GM12878 (cell line): ENCODE results near the gene PAXX. TPM values are rescaled to one million over a fixed set of nuclear protein-coding genes. Genes with fewer than 3 reads are reported as not detected.

ENCODE experiments used
- ATAC-seq: fragments of 200-7000 bp; cut with Tn5 transposase; 3 replicates; pipeline ENCODE4 v1.9.1; 2020; ENCODE audit warnings: mild to moderate bottlenecking, moderate library complexity
- BruUV-seq: library from RNA; stranded (reverse); fragments of 400-500 nt; replicated peaks from 2 replicates; lab custom pipeline; 2021; lab: Mats Ljungman, UMichigan
- CTCF ChIA-PET: fragments of 300-600 bp; sonication (Branson Sonifier 250); formaldehyde crosslinking; extraction: SDS; loops from one replicate; lab custom pipeline; 2021; ENCODE audit warnings: inconsistent platforms; lab: Yijun Ruan, JAX
- POLR2A ChIA-PET: fragments of 350-600 bp; formaldehyde crosslinking; extraction: SDS; loops from one replicate; lab custom pipeline; 2021; ENCODE audit warnings: inconsistent platforms; lab: Charles Lee
- RAD21 ChIA-PET: fragments of 300-600 bp; sonication (Branson Sonifier 250); formaldehyde crosslinking; loops from one replicate; lab custom pipeline; 2023; ENCODE audit warnings: antibody characterized with exemption; ENCODE audit not compliant: unreplicated experiment; lab: Charles Lee
- SMC1A ChIA-PET: fragments of 300-600 bp; sonication (Branson Sonifier 250); formaldehyde crosslinking; loops from one replicate; lab custom pipeline; 2023; ENCODE audit not compliant: unreplicated experiment, uncharacterized antibody; lab: Charles Lee
- DNase-seq: peaks from one replicate; pipeline ENCODE4 v3.0.0-alpha.2; 2011; ENCODE audit warnings: low read depth, low spot score
- FAIRE-seq: peaks from 3 replicates; lab custom pipeline; 2011; peaks lifted over from hg19 to GRCh38; lab: Jason Lieb, UNC
- H2AFZ ChIP-seq: 2 replicates; pipeline ENCODE4 v1.6.0; 2011; ENCODE audit warnings: low read depth, low read length, control low read depth; ENCODE audit not compliant: control insufficient read depth
- H3K27ac ChIP-seq: 2 replicates; pipeline ENCODE4 v1.5.1; 2011; ENCODE audit warnings: control low read depth; ENCODE audit not compliant: control insufficient read depth, insufficient read depth
- H3K27me3 ChIP-seq, 2 experiments: replicated peaks in 1 of 2; 2 replicates each; pipeline versions ENCODE4 v1.6.0 to v1.6.1; 2011; ENCODE audit warnings: low read length in 1 of 2; ENCODE audit not compliant: control insufficient read depth in 2 of 2, insufficient read depth in 2 of 2
- H3K36me3 ChIP-seq, 2 experiments: 2 replicates each; pipeline ENCODE4 v1.5.1; 2011; ENCODE audit warnings: low read length in 1 of 2; ENCODE audit not compliant: control insufficient read depth in 2 of 2, insufficient read depth in 2 of 2
- H3K4me1 ChIP-seq: 2 replicates; pipeline ENCODE4 v1.6.1; 2011; ENCODE audit warnings: mild to moderate bottlenecking, low read length, moderate library complexity, mixed read lengths; ENCODE audit not compliant: control insufficient read depth, insufficient read depth
- H3K4me2 ChIP-seq: 2 replicates; pipeline ENCODE4 v1.6.0; 2011; ENCODE audit warnings: control low read depth; ENCODE audit not compliant: control insufficient read depth, insufficient read depth
- H3K4me3 ChIP-seq: fragments of 200-600 bp; sonication (generic); 2 replicates; pipeline ENCODE4 v1.5.1; 2016
- H3K79me2 ChIP-seq: 2 replicates; pipeline ENCODE4 v1.6.0; 2011; ENCODE audit warnings: low read length; ENCODE audit not compliant: control insufficient read depth, insufficient read depth
- H3K9ac ChIP-seq: 2 replicates; pipeline ENCODE4 v1.8.0; 2011; ENCODE audit warnings: low read length, control low read depth, mixed read lengths; ENCODE audit not compliant: control insufficient read depth, insufficient read depth
- H3K9me3 ChIP-seq: replicated peaks from 3 replicates; pipeline ENCODE4 v1.5.1; 2011; ENCODE audit warnings: mild to moderate bottlenecking, low read length; ENCODE audit not compliant: control insufficient read depth, insufficient read depth
- H4K20me1 ChIP-seq: 2 replicates; pipeline ENCODE4 v1.6.0; 2011; ENCODE audit not compliant: control insufficient read depth, insufficient read depth
- CBX5 ChIP-seq: sonication (generic); IDR thresholded peaks from 2 replicates; pipeline ENCODE4 v1.6.1; 2016; ENCODE audit warnings: low read depth, moderate library complexity, mild to moderate bottlenecking, inconsistent platforms
- ETV6 ChIP-seq, 2 experiments: fragments of 450-650 bp in 1 of 2; IDR thresholded peaks in 1 of 2; conservative IDR thresholded peaks in 1 of 2; 2 replicates each; pipeline ENCODE4 v1.6.1; 2014; ENCODE audit warnings: antibody characterized with exemption in 1 of 2, borderline replicate concordance in 1 of 2, low read depth in 1 of 2, mild to moderate bottlenecking in 1 of 2, moderate library complexity in 1 of 2
- FOXM1 ChIP-seq: IDR thresholded peaks from 2 replicates; pipeline ENCODE4 v1.6.1; 2012; ENCODE audit warnings: low read depth, mild to moderate bottlenecking, inconsistent platforms, low read length, moderate library complexity
- GABPA ChIP-seq: IDR thresholded peaks from 2 replicates; pipeline ENCODE4 v1.6.1; 2014; ENCODE audit warnings: antibody characterized with exemption, low read depth, mild to moderate bottlenecking, inconsistent platforms
- NFYB ChIP-seq: IDR thresholded peaks from 2 replicates; pipeline ENCODE4 v1.6.1; 2011; ENCODE audit warnings: low read depth, mild to moderate bottlenecking, low read length, improper control_type of control experiment, moderate library complexity; ENCODE audit not compliant: insufficient read depth
- PAX8 ChIP-seq: fragments of 450-650 bp; IDR thresholded peaks from 2 replicates; pipeline ENCODE4 v1.6.1; 2017; ENCODE audit warnings: mild to moderate bottlenecking, moderate library complexity
- POLR2AphosphoS2 ChIP-seq: IDR thresholded peaks from 2 replicates; pipeline ENCODE4 v1.6.1; 2011; ENCODE audit warnings: low read depth, mild to moderate bottlenecking, low read length, improper control_type of control experiment, moderate library complexity
- RAD21 ChIP-seq: IDR thresholded peaks from 2 replicates; pipeline ENCODE4 v1.6.1; 2011; ENCODE audit warnings: mild to moderate bottlenecking, low read depth, low read length, moderate library complexity; ENCODE audit not compliant: insufficient read depth
- TCF3 ChIP-seq: IDR thresholded peaks from 2 replicates; pipeline ENCODE4 v1.6.1; 2012; ENCODE audit warnings: low read depth, mild to moderate bottlenecking, low read length, borderline replicate concordance; ENCODE audit not compliant: insufficient read depth
- ZNF207 ChIP-seq: fragments of 450-650 bp; IDR thresholded peaks from 2 replicates; pipeline ENCODE4 v1.6.1; 2014; ENCODE audit warnings: antibody characterized with exemption, mild to moderate bottlenecking, borderline replicate concordance
- ZNF384 ChIP-seq: IDR thresholded peaks from 2 replicates; pipeline ENCODE4 v1.6.1; 2012; ENCODE audit warnings: low read depth, mild to moderate bottlenecking, low read length, improper control_type of control experiment, borderline replicate concordance
- ZNF592 ChIP-seq: fragments of 450-650 bp; IDR thresholded peaks from 2 replicates; pipeline ENCODE4 v1.6.1; 2017; ENCODE audit warnings: mild to moderate bottlenecking, moderate library complexity
- ZNF687 ChIP-seq: fragments of 450-650 bp; IDR thresholded peaks from 2 replicates; pipeline ENCODE4 v1.6.1; 2017; ENCODE audit warnings: mild to moderate bottlenecking, moderate library complexity
- WGBS: methylation state at CpG from one replicate; pipeline ENCODE4 v1.1.6; 2016; ENCODE audit warnings: low lambda C conversion rate; ENCODE audit not compliant: insufficient replicate concordance, insufficient coverage; ENCODE audit errors: missing lambda C conversion rate; 5-methylcytosine and 5-hydroxymethylcytosine counted together
- in situ Hi-C: fragments of 300-500 bp; cut with MboI; formaldehyde crosslinking; loops from 9 replicates; pipeline ENCODE4 v1.14.3; 2018; ENCODE audit warnings: mixed read lengths
- intact Hi-C: fragments of 100-400 bp; cut with micrococcal nuclease; formaldehyde crosslinking; loops from one replicate; pipeline ENCODE4 v1.14.2; 2022; ENCODE audit not compliant: unreplicated experiment
- polyA plus RNA-seq, 11 experiments: library from polyadenylated mRNA; depleted of rRNA in 4 of 11; unstranded in 6 of 11; stranded (reverse) in 5 of 11; fragments of >200 nt; fragmentation: Nextera tagmentation in 4 of 11; fragmentation: Illumina TruSeq in 1 of 11; extraction: Ambion mirVana in 4 of 11; extraction: Trizol in 1 of 11; gene quantifications; 1 replicate in 1 of 11; 2 replicates in 10 of 11; pipeline versions ENCODE4 v1.2.1 to v1.2.3, GENCODE V29; 2011 to 2016; ENCODE audit warnings: inconsistent platforms in 2 of 11, missing spikeins in 2 of 11, low read depth in 1 of 11
- total RNA-seq, 4 experiments: library from RNA; depleted of rRNA in 3 of 4; stranded (reverse); fragments of >200 nt in 3 of 4; fragmentation: Illumina TruSeq in 1 of 4; extraction: Trizol in 1 of 4; gene quantifications; 2 replicates each; pipeline versions ENCODE4 v1.2.1 to v1.2.3, GENCODE V29; 2013 to 2021

Gene PAXX
- total and polyA plus RNA-seq, 10 of the 15 experiments (the other 5 are each of a cell fraction or from before 2014, with no cell fraction given) = 0.18 to 60.6 (median 29.5) TPM

GRCh38 chr9:136979769-136980587 lies 12.2 kb upstream of the PAXX start:
- FAIRE-seq = no peak
- POLR2A ChIA-PET = no interaction called here
- TF ChIP-seq ZNF384 (no peak), ETV6 (conservative IDR thresholded peaks at IDR 0.05 in 1 of 2, IDR thresholded peaks at IDR 0.05 in 1 of 2; ENCODE audit: borderline replicate concordance in 1 of 2, low read depth in 1 of 2) (no peak), PAX8 (no peak), CBX5 (no peak), FOXM1 (no peak), ZNF687 (no peak), RAD21 (no peak), TCF3 (no peak), ZNF207 (no peak), GABPA (no peak), NFYB (no peak), ZNF592 (no peak), POLR2AphosphoS2 (no peak)

More at GRCh38 chr9:136979769-136980587, 12.2 kb upstream of the PAXX start:
- H3K79me2 ChIP-seq = no peaks in the 10 kb centered on the region
- H3K4me2 ChIP-seq = no peak overlapping the region
- H3K4me3 ChIP-seq = no peak overlapping the region
- ATAC-seq (no peak), DNase-seq (no peak)
- 53% methylated on average over 23 of the region's 26 CpGs for WGBS
- intact Hi-C loops (no loop called here), in situ Hi-C loops (no loop called here)
- peaks cover 3% of the 10 kb centered on the region; the same call in 1 of the 2 replicates for H4K20me1 ChIP-seq
- no peak overlapping the region for H2AFZ ChIP-seq
- BruUV-seq = no TSS peak
- ChIA-PET CTCF (no interaction called here), SMC1A (no interaction called here), RAD21 (no interaction called here)
- no peak overlapping the region for H3K27ac ChIP-seq
- peaks cover 0 to 6% of the 10 kb centered on the region in 2 experiments; a peak in 3 of 4 replicates for H3K27me3 ChIP-seq
- no peaks in the 10 kb centered on the region for H3K9me3 ChIP-seq
- H3K36me3 ChIP-seq = no peaks in the 10 kb centered on the region
- no peak overlapping the region for H3K9ac ChIP-seq
- no peaks in the 10 kb centered on the region for H3K4me1 ChIP-seq
